EL (cell line): Measurements from ENCODE around the gene SLC8A1.

Experiments
- DNase-seq: peaks from one replicate; pipeline ENCODE4 v3.0.0-alpha.2; 2016

The SLC8A1 gene

DNA sequence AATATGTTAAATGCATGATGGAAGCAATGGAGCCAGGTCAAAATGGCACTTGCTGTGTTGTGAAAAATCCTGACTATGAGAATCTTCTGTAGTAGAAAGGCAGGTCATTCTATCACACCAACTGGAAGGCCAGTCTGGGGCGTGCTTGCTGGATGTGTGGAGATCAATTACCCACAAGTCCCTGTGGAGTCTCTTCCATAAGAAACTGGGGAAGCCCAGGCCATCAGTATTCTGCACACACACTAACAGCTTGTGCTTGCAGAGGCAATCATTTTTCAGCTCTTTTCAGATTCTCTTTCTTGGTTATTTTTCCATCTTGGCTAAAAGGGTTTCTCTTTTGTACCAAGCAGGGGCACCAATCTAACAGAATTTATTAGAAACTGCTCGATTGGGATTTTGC, 190.8 kb downstream of the SLC8A1 start:
- DNase-seq, result no peak

DNA sequence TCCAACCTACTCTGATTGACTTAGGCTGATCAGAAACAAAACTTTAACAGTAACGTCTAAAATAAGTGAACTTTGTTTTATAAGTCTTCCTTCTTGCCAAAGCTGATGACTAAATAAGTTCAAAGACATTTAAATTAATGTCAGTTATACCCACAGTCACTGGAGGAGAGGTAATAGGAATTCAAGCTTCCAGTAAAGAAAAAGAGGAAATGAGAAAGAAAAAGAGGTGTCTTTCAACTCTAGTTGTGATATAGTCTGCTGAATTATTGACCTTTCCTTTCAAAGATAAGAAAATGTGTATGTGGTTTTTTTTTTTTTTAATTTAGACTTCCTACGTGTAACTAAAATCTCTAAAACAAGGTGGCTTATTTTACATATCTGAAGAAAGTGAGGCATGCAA, 191.5 kb downstream of the SLC8A1 start:
- no peak for DNase-seq

DNA sequence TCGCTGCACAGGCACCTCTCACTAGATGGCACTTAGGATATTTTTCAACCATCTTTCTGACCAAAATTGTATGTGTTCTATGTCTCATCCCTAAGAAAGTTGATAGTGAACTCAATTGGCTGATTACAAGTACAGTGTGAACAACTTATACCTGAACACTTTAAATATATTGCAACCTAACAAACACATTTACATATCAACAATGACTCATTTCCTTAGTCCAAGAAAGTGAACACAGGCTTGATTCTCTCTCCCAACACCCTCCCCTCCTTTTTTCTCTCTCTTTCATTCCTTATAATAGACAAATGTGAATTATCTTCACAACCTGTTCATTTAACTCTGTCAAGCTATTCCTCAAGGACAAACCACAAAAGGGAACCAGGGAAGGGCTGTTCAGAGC, 192.0 kb downstream of the SLC8A1 start:
- DNase-seq, result no peak

DNA sequence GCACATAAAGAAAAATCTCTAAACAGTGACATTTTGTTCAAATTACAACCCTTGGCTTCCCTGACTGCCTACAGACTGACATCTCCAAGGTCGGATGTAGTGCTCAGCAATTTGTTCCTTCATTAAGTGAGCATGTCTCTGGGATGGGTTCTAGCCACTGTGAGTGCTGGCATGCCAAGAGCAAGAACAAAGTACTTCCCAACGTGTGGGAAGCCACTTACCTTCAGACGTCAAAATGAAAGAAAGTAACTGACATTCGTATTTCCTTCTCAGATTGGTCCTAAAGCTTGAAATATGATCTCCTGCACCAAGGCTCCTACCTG, 193.8 kb downstream of the SLC8A1 start:
- DNase-seq, result no peak

DNA sequence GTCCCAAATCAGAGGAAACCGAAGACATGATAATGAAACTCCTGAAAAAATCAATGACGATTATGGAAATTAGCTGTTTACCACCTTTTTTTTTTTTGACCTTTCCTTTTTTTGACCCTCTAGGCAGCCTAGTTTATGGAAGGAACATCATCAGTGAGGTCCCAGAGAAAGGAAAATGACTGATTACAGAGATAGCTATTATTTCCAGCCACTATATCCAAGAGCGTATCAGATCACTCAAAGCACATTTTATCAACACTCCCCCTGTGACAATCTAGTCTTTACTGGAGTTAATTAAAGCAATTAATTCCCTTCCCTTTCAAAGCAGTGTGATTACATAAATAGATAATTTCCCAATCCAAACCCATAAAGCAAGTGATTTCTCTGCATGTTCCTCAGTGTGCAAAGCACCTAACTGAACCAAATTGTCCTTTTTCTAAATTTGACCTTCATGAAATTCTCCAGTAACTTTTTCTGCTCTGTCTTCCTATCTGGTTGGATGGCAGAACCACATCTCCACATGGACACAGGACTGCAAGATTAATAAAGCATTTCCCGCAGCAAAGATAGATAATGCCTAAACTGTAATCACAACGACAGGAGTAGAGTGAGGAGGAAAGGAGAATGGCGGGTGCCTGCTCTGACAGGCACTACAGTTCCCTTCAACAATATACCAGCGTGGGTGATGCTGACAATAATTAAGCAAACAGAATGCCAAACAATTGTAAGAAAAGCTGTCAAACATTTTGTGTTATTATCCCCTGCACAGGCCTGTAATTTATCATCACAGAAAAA, 194.4 kb downstream of the SLC8A1 start:
- DNase-seq, result no peak

DNA sequence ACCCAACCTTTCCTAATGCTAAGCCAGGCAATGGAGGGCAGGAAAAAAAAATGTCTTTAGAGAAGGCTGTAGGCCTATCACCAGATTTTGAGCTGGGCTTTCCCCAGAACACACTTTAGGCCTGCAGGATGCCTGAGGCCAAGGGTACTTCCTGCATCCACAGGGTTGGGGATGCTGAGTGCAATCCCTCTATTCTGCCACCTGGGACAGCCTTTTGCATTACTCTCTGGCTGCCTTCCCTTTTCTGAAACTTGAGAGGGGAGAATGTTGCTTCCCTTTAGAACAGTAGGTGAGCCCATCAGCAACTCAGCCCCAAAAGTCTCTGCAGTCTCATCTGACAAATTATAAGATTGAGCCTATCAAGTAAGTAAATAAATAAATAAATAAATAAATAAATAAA, 195.2 kb downstream of the SLC8A1 start:
- peak; percentile 42 for DNase-seq

DNA sequence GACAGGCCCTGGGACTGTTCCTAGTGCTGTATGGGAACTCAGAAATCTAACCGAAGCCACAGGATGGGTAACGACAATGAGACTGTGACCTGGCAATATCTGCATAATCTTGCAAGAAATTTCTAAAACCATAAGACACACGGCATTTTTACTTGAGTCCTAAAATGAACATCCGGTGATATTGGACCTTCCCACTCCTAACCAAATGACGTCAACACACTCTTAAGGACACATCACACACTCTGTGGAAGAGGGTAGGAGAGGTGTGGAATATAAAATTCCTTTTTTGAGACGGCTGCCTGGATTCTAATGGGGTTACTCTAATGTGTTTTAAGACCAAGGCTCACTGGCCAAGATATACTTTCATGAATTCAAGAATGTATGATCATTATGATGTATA, 195.9 kb downstream of the SLC8A1 start:
- no peak for DNase-seq

DNA sequence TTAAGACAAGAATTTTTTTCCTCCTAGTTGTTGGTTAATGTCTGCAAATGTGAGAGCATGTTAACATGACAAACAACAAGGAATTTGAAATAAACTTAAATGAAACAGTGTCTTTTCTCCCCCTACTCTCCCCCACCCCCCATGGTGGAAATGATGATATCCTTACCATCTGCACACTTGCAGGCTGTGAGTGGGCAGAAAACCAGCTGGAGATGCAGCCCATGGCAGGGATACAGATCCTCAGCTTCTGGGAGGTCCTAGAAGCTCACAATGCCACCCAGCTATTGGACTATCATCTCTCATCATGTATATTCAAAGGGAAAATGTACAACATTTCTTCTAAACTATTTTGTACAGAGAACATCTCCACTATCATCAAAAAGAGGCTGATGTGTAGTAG, 196.8 kb downstream of the SLC8A1 start:
- DNase-seq, result no peak

DNA sequence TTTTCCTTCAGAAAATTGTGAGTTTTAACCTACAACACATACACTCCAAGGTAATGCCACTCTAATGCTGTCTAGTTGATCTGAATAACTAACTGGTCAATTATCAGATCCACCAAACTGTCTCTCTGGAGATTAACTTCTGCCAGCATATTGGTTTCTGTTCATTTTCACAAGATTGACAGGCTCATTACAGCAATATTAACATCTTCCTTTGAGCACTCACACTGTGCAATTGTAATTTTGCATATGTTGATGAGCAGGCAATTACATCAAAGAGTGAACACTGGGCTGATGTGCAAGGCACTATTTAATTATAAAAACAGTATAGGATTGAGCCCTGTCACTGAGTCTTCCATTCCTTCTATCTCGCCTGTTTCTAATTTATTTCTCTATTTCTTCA, 197.3 kb downstream of the SLC8A1 start:
- no peak for DNase-seq

DNA sequence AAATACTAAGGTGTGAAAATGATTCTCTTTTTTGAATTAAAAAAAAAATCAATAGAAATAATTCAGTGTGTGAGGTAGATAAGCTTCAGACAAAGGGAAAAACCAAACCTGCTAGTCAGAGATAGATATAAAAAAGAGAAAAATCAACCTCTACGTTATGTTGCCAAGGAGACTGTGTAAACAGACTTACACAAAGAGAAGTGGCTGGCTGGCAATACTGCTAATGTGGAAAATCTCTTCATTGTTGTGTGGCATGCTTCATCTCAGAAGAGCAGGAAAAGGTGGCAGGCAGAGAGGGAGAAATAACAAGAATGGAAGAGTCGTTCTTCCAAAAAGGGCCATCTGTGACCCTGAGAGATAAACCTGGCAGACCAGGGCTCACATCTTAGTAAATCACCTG, 200.8 kb downstream of the SLC8A1 start:
- DNase-seq, result no peak

DNA sequence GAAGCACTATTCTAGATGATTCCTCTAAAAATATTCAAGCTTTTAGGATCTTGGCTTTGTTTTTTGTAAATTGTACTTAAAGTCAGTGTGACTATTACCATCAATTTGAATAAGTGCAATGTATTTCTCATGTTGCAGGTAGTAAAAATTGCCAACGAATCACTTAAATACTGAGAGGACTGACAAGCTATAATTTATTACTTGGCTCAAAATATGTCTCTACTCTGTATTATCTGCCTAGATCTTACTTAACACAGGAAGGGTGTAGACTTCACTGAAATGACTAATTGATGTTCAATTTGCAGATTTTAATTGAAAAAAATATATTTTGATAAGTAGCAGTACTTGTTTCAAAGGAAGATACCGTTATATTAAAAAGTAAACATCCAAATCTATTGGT, 202.3 kb downstream of the SLC8A1 start:
- no peak for DNase-seq

DNA sequence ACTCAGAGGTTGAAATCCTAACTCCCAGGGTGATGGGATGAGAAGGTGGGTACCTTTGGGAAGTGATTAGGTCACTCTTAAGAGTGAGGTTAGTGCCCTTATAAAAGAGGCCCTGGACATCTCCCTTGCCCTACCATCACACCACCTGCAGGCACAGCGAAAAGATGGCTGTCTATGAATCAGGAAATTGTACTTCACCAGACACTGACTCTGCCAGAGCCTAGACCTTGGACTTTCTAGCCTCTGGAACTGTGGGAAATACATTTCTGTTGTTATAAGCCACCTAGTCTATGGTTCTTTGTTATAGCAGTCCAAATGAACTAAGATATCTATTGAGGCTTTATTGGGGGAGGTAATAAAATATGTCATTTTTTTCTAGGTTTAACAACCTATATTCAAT, 203.6 kb downstream of the SLC8A1 start:
- no peak for DNase-seq

DNA sequence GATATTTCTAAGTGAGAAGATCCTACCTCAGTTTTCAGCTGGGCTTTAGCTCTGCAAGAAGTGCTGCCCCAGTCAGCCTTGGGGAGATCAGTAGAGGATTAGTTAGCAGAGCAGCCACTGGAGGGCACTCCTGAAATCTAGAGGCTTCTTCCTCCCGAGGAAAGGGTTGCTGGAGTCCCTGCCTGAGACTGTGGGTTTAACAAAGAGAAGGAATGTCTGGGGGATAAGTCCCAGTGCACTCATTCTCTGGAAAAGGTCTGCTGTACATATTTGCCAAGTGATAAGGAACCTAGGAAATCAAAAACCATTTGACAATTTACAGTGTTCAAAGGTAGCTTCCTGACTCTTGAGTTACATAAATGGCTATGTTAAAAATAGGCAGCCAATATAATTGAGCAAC, 207.2 kb downstream of the SLC8A1 start:
- DNase-seq, result peak; percentile 81

DNA sequence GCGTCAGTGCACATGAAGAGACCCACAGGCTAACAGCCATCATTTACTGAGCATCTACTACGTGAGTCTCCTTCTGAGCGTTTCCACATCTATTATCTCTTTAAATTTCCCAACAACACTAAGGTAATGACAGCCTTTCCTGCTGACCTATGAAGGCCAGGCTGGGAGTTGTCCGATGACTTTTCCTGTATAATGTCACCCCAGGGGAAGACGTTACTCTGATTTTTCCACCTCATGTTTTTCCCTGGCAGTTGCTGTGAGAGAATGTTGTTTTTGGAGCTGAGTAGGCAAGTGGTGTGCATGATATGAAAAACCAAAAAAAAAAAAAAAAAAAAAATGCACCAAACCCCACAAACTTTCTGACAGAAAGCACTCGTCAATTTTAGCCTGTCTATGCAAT, 207.6 kb downstream of the SLC8A1 start:
- DNase-seq, result no peak

DNA sequence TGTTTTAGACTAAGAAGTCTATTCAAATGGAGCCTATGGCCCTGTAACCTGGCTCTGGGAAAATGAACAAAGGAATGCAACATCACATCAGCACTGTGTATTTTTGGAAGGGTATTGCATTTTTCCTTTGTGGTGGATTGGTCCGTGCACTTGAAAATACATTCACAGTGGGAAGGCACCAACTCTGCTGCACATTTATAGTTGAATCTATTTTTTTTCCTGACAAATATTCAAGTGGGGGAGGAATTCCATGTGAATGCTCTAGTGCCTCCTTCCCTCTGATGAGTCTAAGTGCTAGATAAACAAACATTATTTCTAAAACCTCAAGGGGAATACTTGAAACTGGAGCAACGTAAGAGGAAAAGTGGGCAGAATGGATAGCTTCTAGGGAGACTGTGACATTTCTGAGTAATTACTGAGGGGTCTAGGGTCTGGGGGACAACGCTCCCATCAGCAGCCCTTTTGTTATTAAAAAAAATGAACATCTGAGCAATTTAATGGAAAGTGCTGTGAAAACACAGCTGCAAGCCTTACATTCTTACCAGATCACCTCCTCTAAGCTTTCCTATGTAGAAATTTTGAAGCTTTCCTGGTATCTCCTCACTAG, 208.2 kb downstream of the SLC8A1 start:
- peak; percentile 75 for DNase-seq

DNA sequence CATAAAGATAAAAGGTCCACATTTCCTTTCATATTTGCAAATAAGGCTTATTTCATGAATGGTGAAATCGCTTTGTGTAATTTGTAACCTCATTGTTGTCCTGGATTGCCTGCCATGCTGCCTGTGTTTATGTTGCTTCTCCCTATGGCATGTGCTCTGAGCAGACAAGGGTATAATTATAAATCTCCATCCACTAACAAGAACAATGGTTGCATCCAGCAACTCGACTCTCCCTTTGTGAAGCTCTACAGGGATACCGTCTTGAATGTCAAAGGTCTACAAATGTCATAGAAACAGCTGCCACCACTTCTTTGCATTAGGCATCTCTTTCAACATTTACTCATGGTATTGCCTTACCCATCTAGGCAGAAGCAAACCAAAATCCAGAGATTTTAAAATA, 209.6 kb downstream of the SLC8A1 start:
- DNase-seq, result no peak

DNA sequence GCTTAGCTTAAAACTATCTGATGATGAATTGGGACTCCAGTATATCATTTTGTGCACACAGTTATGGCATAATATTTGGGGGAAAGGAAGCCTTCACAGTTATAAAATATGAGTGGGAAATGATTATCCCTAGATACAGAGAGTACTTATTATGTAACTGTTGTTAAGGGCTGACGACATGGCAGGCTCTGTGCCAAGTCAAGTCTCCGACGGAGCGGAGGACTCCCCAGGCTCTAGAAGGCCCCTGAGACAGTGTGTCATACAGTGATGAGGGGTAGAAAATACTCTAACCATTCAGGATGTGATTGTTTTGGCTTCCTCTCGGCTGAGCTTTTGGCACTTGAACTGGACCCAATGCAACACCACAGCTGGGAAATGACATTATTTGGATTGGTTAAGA, 211.8 kb downstream of the SLC8A1 start:
- peak; percentile 93 for DNase-seq

DNA sequence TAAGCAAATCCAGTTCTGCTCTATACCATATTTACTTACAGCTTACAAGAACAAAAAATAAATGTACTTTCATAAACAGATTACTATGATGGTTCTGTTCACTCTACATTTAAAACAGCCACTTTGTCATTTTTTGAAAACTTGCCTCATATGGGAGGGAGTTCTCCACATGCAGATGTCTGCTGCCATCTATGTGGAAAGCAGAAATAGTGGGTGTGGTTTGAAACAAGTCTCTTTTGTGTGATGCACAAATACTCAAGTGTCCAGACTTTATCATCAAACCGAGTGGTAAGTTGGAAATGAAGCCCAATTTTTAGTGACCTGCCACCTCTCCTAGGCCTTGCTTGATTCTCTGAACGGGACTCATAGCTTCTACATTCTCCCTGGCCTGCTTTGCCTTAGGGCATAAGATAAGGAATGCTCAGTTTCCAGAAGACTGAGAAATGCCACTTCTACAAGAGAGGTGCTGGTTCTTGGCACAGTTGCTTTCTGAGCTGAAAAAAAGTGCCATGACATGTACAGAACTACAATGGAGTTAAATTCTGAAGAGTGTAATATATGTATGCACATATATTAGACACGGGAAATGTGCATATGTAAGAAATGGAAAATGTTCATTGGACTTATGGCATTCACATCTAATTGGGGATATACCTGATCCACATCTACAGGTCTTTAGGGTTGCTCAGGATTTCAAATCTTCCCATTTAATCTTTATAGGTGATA, 221.0 kb downstream of the SLC8A1 start:
- peak; percentile 48 for DNase-seq

DNA sequence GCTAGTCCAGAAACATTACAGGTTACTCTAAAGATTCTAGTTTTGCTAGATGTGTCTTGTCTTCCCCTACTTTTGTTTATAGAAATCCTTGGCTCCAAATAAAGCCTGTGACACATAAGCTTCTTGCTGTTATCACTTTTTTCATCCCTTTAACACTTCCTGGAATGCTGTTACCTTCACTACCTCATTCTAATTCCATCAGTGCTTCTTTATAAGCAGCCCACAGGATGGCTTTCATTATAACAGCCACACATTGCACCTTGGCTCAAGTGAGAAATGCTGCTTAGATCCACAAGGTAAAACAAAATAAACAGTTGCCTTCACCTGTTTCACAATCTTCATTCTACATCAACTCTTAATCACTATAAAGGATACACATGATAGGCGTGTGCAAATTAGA, 221.7 kb downstream of the SLC8A1 start:
- no peak for DNase-seq

DNA sequence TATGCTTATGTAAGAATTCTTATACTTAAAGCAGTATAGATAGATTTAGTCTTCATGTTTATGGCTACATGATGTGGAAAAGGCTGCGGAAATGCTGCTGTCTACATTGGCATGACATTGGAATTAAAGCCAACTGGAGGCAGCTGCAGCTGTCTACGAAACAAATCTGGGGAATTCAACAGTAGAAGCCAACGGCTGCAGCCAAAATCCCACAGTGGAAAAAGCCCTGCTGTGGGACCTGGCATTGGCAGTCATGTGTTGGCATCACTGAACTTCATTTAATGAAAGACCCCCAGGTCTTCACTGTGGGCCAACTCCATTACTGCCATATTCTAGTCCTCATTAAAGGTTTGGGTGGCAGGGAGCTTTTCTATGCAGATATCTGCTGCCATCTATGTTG, 223.6 kb downstream of the SLC8A1 start:
- DNase-seq, result no peak

DNA sequence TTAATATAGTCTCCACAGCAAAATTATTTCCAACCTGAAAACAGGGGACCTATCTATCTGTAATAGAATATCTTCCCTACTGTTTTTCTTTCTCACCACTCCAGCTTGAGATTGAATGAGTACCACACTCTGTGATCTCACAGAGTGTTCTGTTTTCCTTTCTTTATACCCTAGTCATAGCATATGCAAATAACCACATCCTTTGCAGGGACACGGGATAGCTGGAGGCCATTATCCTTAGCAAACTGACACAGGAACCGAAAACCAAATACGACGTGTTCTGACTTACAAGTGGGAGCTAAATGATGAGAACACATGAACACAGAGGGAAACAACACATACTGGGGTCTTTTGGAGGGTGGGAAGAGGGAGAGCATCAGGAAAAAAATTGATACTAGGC, 224.7 kb downstream of the SLC8A1 start:
- peak; percentile 67 for DNase-seq

DNA sequence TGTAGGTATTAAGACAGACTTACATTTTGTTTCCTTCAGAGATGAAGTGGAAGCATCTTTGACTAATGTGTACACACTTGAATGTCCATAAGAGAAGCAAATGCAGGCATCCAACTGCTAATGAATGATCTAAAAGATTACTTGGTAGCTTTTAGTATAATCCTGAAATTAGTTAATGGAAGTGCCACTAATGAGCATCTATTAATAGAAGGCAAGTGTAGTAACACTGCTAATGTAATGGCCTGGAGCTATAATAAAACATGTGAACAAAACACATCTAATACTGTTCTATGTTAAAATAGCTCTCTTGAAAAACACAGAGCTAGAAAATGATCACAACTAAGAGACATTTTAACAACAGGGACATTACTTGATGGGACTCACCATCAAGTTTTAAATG, 225.3 kb downstream of the SLC8A1 start:
- DNase-seq, result no peak

DNA sequence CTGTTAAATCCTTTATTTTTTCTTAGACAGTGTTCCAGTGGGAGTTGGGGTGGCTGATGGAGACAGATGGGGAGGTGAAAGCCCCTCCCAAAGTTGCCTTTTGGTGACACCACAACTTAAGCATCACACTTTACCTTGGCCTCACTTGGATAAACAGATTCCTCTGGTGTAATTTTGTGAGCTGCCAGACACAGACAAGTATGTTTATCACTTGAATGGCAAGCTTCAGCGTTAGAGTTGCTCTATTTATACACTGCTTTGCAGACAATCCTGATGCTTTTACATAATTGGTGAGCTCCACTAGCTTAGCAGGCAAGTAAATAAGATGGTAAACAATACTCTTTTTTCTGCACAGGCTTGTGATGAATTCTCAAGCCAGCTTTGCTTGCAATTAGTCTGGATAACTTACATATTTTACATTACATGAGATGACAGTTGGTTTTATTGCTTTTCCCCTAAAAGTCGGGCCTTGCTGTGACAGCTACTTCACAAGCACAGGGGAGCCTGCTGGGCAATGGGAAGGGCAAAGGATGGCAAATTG, 226.2 kb downstream of the SLC8A1 start:
- no peak for DNase-seq

DNA sequence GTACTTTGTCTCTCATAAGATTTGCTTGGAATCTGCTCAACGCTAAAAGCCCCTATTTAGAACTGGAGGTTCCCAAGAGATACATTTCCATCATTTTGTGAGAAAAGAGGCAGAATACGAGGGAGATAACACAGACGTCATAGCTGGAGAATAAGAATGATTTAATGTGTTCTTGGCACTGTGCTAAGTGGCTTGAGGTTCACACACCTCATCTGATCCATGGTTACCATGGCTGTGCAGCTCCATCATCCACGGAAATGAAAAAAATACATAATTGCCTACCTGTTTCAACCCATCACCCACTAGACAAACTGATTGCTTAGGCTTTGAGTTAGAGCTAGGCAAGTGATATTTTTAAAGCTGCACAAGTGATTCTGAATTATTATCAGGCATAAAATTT, 227.6 kb downstream of the SLC8A1 start:
- no peak for DNase-seq
